Umbilical cord (tissue), 2 donors: ENCODE data around the gene SYNGR2. TPM values are rescaled to one million over a fixed set of nuclear protein-coding genes. Genes with fewer than 3 reads are reported as not detected.

Experiments
- DNase-seq: peaks from one replicate; pipeline ENCODE4 v3.0.0-alpha.2; 2015; ENCODE audit warnings: low spot score
- total RNA-seq: library from RNA; depleted of rRNA; stranded (reverse); fragments of >200 nt; gene quantifications from one replicate; pipeline ENCODE4 v1.2.3, GENCODE V29; 2014; ENCODE audit warnings: low replicate concordance; ENCODE audit not compliant: insufficient read depth

SYNGR2 gene
- total RNA-seq, 1 donor from 2014 or later: 31.8 TPM

DNA sequence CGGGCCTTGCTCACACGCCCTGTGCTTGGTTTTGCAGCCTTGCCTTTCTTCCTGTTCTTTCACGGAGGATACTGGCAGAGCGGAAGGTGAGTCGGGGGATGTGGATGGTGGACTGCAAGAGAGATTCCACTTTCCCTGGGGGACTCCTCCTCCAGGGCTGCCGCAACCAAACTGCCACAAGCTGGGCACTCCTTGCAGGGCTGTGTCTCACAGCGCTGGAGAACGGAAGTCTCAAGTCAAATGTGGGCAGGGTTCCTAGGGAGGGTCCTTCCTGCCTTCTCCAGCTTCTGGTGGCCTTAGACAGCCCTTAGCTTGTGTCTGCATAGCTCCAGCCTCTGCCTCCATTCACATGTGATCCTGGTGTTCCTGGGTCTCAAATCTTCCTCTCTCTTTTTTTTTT, 34.3 kb downstream of the SYNGR2 start:
- DNase-seq: no peak

DNA sequence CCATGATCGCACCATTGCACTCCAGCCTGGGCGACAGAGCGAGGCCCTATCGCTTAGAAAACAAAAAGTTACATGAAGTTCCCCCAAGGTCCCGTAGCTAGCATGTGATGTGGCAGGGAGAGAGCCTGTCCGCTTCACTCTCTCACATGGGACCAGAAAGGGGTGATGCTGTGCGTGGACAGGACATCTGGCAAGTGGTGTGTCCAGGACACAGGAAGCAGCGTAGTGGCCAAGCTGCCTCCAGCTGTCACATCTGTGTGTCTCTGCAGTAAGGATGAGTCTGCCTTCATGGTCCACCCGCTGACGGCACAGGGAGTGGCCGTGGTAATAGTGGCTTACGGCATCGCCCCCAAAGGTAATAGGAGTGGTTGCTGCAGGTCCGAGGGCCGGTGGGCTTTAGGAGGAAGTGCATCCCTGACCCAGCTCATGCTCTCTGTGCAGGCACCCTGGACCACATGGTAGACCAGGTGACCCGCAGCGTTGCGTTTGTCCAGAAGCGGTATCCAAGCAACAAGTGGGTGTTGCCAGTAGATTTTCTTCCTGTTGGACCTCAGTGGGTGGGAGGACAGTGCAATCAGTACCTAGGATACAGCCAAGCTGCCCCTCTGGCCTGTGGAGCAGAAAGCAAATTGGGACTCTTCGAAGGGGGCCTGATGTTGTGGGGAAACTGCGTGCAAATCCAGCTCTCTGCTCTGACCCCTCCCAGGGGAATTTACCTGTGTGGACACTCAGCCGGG, 36.2 kb downstream of the SYNGR2 start:
- DNase-seq: no peak

DNA sequence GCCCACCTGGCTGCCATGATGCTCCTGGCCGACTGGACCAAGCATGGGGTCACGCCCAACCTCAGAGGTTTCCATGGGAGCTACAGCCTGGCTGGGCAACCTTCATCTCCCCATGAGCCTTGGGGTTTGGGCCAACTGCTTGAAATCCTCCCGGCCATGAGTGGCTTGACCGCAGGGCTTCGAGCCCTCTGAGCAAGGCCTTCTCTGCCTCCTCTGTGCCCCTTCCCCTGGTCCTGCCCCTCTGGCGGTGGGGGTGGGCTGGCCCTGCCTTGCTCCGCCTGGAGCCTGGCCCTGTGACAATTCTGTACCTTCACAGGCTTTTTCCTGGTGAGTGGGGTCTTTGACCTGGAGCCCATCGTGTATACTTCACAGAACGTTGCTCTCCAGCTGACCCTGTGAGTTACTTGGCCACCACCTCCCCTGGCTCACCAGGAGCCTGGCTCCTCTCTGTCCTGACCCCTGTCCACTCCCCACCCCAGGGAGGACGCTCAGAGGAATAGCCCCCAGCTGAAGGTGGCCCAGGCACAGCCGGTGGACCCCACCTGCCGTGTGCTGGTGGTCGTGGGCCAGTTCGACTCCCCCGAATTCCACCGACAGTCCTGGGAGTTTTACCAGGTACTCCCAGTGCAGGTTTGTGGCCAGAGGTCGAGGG, 36.9 kb downstream of the SYNGR2 start:
- no peak for DNase-seq

DNA sequence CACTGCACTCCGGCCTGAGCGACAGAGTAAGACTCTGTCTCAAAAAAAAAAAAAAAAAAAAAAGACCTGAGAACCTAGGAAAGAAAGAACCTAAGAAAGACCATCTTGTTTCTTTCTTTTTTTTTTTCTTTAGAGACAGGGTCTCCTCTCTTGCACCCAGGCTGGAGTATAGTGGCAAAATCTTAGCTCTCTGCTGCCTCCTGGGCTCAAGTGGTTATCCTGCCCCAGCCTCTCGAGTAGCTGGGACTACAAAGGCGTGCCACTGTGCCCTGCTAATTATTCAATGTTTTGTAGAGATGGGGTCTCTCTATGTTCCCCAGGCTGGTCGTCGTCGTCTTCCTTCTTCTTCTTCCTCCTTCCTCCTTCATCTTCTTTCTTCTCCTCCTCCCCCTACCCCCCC, 37.9 kb downstream of the SYNGR2 start:
- DNase-seq: no peak

DNA sequence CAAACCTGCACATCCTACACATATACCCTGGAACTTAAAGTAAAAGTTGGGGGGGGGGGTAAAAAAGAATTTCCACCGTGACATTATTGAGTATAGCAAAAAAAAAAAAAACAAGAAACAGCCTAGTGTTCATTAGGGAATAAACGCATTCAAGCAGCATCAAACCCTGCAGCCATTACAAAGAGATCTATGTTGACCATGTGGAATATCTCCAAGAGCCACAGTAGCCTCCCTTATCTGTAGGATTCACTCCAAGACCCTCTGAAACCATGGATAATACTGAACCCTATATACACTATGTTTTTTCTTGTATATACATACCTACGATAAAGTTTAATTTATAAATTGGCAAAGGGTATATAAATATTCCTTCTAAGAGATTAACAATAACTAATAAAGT, 40.1 kb downstream of the SYNGR2 start:
- no peak for DNase-seq

DNA sequence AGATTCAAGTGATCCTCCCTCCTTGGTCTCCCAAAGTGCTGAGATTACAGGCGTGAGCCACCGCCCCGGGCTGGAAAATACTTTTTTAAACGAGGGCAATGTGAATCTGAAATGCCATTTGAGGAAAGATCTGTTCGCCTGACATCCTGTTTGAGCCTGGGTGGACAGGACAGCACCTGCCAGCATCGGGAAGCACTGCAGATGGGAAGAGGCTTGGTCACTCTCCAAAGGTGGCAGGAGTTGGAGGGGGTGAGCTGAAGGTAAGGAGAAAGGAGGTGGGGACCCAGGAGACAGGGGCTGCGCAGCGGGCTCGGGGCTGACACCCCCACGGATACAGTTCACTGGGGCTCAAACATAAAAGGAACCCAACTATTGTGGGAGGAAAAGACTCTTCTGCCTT, 41.7 kb downstream of the SYNGR2 start:
- no peak for DNase-seq

DNA sequence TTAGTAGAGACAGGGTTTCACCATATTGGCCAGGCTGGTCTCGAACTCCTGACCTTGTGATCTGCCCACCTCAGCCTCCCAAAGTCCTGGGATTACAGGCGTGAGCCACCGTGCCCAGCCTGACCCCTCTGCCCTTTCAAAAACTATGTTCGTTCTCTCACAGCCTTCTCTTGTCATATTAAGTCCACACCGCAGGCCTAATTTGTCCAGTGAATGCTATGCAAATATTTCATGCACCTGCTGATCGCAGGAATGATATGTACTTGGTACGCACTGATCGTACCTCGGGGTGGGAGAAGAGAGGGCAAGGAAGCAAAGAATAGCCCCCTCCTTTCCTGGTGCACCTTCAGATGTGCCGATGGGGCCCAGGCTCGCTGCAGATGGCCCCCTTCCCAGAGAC, 42.7 kb downstream of the SYNGR2 start:
- DNase-seq: no peak

DNA sequence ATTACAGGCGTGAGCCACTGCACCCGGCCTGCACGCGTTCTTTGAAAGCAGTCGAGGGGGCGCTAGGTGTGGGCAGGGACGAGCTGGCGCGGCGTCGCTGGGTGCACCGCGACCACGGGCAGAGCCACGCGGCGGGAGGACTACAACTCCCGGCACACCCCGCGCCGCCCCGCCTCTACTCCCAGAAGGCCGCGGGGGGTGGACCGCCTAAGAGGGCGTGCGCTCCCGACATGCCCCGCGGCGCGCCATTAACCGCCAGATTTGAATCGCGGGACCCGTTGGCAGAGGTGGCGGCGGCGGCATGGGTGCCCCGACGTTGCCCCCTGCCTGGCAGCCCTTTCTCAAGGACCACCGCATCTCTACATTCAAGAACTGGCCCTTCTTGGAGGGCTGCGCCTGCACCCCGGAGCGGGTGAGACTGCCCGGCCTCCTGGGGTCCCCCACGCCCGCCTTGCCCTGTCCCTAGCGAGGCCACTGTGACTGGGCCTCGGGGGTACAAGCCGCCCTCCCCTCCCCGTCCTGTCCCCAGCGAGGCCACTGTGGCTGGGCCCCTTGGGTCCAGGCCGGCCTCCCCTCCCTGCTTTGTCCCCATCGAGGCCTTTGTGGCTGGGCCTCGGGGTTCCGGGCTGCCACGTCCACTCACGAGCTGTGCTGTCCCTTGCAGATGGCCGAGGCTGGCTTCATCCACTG, 45.8 kb downstream of the SYNGR2 start, which contains the start of gene BIRC5:
TSS of gene BIRC5 (plus strand) at position 238 of the 690 bp plus-strand sequence. CDS start at position 302, 64 bp downstream.
- peak; percentile 88 for DNase-seq

DNA sequence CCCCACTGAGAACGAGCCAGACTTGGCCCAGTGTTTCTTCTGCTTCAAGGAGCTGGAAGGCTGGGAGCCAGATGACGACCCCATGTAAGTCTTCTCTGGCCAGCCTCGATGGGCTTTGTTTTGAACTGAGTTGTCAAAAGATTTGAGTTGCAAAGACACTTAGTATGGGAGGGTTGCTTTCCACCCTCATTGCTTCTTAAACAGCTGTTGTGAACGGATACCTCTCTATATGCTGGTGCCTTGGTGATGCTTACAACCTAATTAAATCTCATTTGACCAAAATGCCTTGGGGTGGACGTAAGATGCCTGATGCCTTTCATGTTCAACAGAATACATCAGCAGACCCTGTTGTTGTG, 46.3 kb downstream of the SYNGR2 start:
- DNase-seq: no peak

DNA sequence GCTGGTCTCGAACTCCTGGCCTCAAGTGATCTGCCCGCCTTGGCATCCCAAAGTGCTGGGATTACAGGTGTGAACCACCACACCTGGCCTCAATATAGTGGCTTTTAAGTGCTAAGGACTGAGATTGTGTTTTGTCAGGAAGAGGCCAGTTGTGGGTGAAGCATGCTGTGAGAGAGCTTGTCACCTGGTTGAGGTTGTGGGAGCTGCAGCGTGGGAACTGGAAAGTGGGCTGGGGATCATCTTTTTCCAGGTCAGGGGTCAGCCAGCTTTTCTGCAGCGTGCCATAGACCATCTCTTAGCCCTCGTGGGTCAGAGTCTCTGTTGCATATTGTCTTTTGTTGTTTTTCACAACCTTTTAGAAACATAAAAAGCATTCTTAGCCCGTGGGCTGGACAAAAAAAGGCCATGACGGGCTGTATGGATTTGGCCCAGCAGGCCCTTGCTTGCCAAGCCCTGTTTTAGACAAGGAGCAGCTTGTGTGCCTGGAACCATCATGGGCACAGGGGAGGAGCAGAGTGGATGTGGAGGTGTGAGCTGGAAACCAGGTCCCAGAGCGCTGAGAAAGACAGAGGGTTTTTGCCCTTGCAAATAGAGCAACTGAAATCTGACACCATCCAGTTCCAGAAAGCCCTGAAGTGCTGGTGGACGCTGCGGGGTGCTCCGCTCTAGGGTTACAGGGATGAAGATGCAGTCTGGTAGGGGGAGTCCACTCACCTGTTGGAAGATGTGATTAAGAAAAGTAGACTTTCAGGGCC, 51.2 kb downstream of the SYNGR2 start:
- DNase-seq: no peak

Other genes starting within 250 kb of the SYNGR2 start
- 8.9 TPM for gene TNRC6C, start 209.9 kb upstream of the SYNGR2 start, total RNA-seq
- 20.9 TPM for gene TMC6, start 39.8 kb upstream of the SYNGR2 start, total RNA-seq
- gene TMC8, start 37.8 kb upstream of the SYNGR2 start, total RNA-seq: not detected
- gene C17orf99, start 22.2 kb upstream of the SYNGR2 start, total RNA-seq: 7.2 TPM
- 8.9 TPM for gene TK1, start 18.5 kb downstream of the SYNGR2 start, total RNA-seq
- gene AFMID, start 18.8 kb downstream of the SYNGR2 start, total RNA-seq: 5.3 TPM
- 25.0 TPM for gene BIRC5, start 45.7 kb downstream of the SYNGR2 start, total RNA-seq
- gene TMEM235, start 63.0 kb downstream of the SYNGR2 start, total RNA-seq: 0.96 TPM
- gene SOCS3, start 191.5 kb downstream of the SYNGR2 start, total RNA-seq: 137 TPM
- 35.4 TPM for gene PGS1, start 210.1 kb downstream of the SYNGR2 start, total RNA-seq